ENCODE measurements around the gene ARHGEF4.

DNA sequence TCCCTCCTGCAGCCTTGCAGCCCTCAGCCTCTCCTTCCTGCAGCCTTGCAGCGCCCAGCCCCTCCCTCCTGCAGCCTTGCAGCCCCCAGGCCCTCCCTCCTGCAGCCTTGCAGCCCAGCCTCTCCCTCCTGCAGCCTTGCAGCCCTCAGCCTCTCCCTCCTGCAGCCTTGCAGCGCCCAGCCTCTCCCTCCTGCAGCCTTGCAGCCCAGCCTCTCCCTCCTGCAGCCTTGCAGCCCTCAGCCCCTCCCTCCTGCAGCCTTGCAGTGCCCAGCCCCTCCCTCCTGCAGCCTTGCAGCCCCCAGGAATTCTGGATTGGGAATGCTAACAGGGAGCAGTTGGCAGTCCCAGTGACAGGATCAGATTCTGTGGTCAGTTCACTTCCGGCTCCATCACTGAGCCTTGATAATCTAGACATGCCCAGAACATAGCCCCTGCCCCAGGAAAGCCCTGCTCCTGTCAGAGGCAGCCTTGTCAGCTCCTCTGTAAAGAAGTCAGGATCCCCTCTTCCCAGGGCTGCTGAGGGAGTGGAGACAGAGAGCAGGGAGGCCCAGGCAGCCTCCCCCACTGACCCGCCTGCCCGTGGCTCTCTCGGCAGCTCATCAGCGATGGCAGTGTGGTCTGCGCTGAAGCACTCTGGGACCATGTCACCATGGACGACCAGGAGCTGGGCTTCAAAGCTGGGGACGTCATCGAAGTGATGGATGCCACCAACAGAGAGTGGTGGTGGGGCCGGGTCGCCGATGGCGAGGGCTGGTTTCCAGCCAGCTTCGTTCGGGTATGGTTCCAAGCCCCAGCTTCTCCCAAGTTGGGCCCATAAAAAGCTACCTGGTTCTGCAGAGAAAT, 201.8 kb downstream of the ARHGEF4 start:
- TF ChIP-seq, protein P1, sequence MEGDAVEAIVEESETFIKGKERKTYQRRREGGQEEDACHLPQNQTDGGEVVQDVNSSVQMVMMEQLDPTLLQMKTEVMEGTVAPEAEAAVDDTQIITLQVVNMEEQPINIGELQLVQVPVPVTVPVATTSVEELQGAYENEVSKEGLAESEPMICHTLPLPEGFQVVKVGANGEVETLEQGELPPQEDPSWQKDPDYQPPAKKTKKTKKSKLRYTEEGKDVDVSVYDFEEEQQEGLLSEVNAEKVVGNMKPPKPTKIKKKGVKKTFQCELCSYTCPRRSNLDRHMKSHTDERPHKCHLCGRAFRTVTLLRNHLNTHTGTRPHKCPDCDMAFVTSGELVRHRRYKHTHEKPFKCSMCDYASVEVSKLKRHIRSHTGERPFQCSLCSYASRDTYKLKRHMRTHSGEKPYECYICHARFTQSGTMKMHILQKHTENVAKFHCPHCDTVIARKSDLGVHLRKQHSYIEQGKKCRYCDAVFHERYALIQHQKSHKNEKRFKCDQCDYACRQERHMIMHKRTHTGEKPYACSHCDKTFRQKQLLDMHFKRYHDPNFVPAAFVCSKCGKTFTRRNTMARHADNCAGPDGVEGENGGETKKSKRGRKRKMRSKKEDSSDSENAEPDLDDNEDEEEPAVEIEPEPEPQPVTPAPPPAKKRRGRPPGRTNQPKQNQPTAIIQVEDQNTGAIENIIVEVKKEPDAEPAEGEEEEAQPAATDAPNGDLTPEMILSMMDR (conservative IDR thresholded peaks at IDR 0.05; ENCODE audit: low read depth in 2 of 2), result no peak
- TF ChIP-seq, protein P2, sequence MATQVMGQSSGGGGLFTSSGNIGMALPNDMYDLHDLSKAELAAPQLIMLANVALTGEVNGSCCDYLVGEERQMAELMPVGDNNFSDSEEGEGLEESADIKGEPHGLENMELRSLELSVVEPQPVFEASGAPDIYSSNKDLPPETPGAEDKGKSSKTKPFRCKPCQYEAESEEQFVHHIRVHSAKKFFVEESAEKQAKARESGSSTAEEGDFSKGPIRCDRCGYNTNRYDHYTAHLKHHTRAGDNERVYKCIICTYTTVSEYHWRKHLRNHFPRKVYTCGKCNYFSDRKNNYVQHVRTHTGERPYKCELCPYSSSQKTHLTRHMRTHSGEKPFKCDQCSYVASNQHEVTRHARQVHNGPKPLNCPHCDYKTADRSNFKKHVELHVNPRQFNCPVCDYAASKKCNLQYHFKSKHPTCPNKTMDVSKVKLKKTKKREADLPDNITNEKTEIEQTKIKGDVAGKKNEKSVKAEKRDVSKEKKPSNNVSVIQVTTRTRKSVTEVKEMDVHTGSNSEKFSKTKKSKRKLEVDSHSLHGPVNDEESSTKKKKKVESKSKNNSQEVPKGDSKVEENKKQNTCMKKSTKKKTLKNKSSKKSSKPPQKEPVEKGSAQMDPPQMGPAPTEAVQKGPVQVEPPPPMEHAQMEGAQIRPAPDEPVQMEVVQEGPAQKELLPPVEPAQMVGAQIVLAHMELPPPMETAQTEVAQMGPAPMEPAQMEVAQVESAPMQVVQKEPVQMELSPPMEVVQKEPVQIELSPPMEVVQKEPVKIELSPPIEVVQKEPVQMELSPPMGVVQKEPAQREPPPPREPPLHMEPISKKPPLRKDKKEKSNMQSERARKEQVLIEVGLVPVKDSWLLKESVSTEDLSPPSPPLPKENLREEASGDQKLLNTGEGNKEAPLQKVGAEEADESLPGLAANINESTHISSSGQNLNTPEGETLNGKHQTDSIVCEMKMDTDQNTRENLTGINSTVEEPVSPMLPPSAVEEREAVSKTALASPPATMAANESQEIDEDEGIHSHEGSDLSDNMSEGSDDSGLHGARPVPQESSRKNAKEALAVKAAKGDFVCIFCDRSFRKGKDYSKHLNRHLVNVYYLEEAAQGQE (IDR thresholded peaks at IDR 0.05; ENCODE audit: unreplicated experiment), result no peak
- TF ChIP-seq JUNB (IDR thresholded peaks at IDR 0.05; ENCODE audit: unreplicated experiment) (no peak), CREB1 (CRISPR knock-in tag; IDR thresholded peaks at IDR 0.05; ENCODE audit: low read depth) (no peak), EZH2 (IDR thresholded peaks at IDR 0.05; ENCODE audit: low read depth, unreplicated experiment) (no peak), EZH2phosphoT487 (IDR thresholded peaks at IDR 0.05; ENCODE audit: unreplicated experiment) (no peak), POLR2AphosphoS5 (IDR thresholded peaks at IDR 0.05; ENCODE audit: low read depth) (no peak), STAT1 (IDR thresholded peaks at IDR 0.05; ENCODE audit: unreplicated experiment) (no peak)
- TF ChIP-seq, protein P3, sequence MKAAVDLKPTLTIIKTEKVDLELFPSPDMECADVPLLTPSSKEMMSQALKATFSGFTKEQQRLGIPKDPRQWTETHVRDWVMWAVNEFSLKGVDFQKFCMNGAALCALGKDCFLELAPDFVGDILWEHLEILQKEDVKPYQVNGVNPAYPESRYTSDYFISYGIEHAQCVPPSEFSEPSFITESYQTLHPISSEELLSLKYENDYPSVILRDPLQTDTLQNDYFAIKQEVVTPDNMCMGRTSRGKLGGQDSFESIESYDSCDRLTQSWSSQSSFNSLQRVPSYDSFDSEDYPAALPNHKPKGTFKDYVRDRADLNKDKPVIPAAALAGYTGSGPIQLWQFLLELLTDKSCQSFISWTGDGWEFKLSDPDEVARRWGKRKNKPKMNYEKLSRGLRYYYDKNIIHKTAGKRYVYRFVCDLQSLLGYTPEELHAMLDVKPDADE (IDR thresholded peaks at IDR 0.05), result no peak

All from GM23338 (cell line).